Heart left ventricle (tissue), 13 donors: ENCODE measurements around the gene TMEM131L.

Experiments
- POLR2A ChIP-seq, 2 donors: fragments of 450-650 bp; IDR thresholded peaks; one replicate each; pipeline ENCODE4 v1.6.1; 2017; ENCODE audit warnings: antibody characterized with exemption in 2 of 2, mild to moderate bottlenecking in 2 of 2, moderate library complexity in 2 of 2
- TF ChIP-seq, protein P1 (sequence below), 12 donors: fragments of 200-600 bp; sonication (generic) in 4 of 12; IDR thresholded peaks; one replicate each; pipeline versions ENCODE4 v1.5.0 to v1.8.0; 2018 to 2022; ENCODE audit warnings: antibody characterized with exemption in 12 of 12, mild to moderate bottlenecking in 5 of 12
- donor health status: ischemic (EF 13 %, LVEDD 7.1; RV severe dilation, severe dysfunction).
- donor health status: DM: no; HTN: yes; CAD: no.
- donor health status: DM: no; HTN: no; CAD: no.
- donor health status: ischemic (EF 25% LVEDD 6.9; RV normal size, moderate dysfunction).
- donor health status: ischemic (EF 25% LVEDD 5.7; RV mildly dilated, moderate dysfunction).
- donor health status: ischemic (EF 35%, LVEDD 5.7; RV mildly dilated, moderate dysfunction).
- donor health status: nonischemic (EF 11% LVEDD 7.7; RV severe dilation, severe dysfunction).
- donor health status: DM: yes; HTN: yes; CAD: no.
- donor health status: PGD.
- donor health status: ischemic (EF 29% LVEDD 5.4; RV normal size, mild dysfunction).
- donor health status: nonischemic (EF 23%, LVEDD 6.1; RV moderate dilation, normal function).

DNA sequence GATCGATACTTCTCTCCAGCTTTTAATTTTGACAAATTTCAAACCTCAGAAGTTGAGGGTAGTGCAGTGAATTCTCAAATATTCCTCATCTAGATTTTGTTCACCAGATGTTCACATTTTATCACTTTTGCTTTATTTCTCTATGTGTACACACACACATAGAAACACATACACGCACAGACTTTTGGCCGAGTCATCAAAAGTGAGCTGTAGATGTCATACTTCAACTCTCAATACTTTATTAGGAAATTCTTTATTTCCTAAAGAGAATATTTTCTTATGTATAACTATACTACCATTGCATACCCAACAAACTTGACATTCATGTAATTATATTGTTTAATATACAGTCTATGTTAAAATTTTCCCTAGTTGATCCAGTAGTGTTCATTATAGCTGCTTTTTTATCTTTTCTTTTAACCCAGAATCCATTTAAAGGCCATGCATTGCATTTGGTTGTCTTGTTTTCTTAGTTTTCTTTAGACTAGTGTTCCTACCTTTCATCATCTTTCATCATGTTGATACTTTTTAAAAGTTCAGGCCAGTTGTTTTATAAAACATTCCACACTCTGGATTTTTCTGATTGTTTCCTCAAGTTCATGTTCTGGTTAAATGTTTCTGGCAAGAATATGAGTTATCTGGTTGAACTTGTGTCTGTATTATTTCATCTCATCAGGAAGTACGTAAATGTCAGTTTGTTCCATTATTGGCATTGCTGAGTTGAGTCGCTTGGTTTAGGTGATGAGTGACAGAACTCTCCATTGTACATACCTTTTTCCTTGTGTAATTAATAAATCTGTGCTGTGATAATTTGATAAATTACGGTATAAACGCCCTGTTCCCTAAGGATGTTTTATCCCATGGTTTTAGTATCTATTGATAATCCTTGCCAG is 123.8 kb downstream of the TMEM131L start:
- no peak for TF ChIP-seq POLR2A (IDR thresholded peaks at IDR 0.05)
- TF ChIP-seq, protein P1, sequence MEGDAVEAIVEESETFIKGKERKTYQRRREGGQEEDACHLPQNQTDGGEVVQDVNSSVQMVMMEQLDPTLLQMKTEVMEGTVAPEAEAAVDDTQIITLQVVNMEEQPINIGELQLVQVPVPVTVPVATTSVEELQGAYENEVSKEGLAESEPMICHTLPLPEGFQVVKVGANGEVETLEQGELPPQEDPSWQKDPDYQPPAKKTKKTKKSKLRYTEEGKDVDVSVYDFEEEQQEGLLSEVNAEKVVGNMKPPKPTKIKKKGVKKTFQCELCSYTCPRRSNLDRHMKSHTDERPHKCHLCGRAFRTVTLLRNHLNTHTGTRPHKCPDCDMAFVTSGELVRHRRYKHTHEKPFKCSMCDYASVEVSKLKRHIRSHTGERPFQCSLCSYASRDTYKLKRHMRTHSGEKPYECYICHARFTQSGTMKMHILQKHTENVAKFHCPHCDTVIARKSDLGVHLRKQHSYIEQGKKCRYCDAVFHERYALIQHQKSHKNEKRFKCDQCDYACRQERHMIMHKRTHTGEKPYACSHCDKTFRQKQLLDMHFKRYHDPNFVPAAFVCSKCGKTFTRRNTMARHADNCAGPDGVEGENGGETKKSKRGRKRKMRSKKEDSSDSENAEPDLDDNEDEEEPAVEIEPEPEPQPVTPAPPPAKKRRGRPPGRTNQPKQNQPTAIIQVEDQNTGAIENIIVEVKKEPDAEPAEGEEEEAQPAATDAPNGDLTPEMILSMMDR (IDR thresholded peaks at IDR 0.05): no peak
